ENCODE measurements around the gene PELO. TPM values are rescaled to one million over a fixed set of nuclear protein-coding genes. Genes with fewer than 3 reads are reported as not detected.
A peak's percentile ranks its signal among the peaks of the same experiment; 100 is the strongest.

Gene PELO
- total and polyA plus RNA-seq, 8 donors, result 19.9 to 47.6 (median 24.4) TPM

GRCh38 chr5:52807037-52807436 lies 19.3 kb downstream of the PELO start:
- ATAC-seq (no peak), DNase-seq (no peak)
- no peaks in the 10 kb centered on the region for H3K27me3 ChIP-seq
- no peak for TF ChIP-seq CTCF (IDR thresholded peaks at IDR 0.05)
- H3K36me3 ChIP-seq, result peaks cover 0 to 11% of the 10 kb centered on the region in 2 donors
- intact Hi-C loops (cut with DNase I), result loop anchor here in 1 of 2 donors (10.0 kb wide), 1 partner anchor 88 kb away; no protein-coding TSS in a partner anchor
- no peaks in the 10 kb centered on the region for H3K9me3 ChIP-seq
- H3K27ac ChIP-seq, result no peak overlapping the region
- H3K4me3 ChIP-seq, result no peak overlapping the region
- H3K4me1 ChIP-seq, result peaks cover 31 to 90% of the 10 kb centered on the region in 2 donors

GRCh38 chr5:52807723-52808122 lies 20.0 kb downstream of the PELO start:
- Histone ChIP-seq H3K36me3 (peaks cover 0 to 7% of the 10 kb centered on the region in 2 donors), H3K4me1 (peaks cover 26 to 83% of the 10 kb centered on the region in 2 donors), H3K27me3 (no peaks in the 10 kb centered on the region), H3K4me3 (no peak overlapping the region), H3K27ac (peak overlapping the region; percentile 9 to 34), H3K9me3 (no peaks in the 10 kb centered on the region)
- intact Hi-C loops (cut with DNase I), result loop anchor here in 1 of 2 donors (10.0 kb wide), 1 partner anchor 87 kb away; no protein-coding TSS in a partner anchor
- DNase-seq (no peak), ATAC-seq (peak; percentile 28)
- TF ChIP-seq CTCF (IDR thresholded peaks at IDR 0.05), result no peak

- Histone ChIP-seq H3K9me3 (no peaks in the 10 kb centered on the region), H3K4me1 (peaks cover 25 to 76% of the 10 kb centered on the region in 2 donors), H3K27me3 (no peaks in the 10 kb centered on the region), H3K36me3 (peaks cover 0 to 7% of the 10 kb centered on the region in 2 donors), H3K27ac (peak overlapping the region; percentile 34 to 38), H3K4me3 (no peak overlapping the region)
- ATAC-seq (peak; percentile 49), DNase-seq (no peak)
- intact Hi-C loops (cut with DNase I), result loop anchor here in 1 of 2 donors (10.0 kb wide), 1 partner anchor 86 kb away; no protein-coding TSS in a partner anchor
- no peak for TF ChIP-seq CTCF (IDR thresholded peaks at IDR 0.05)
These were observed 20.7 kb downstream of the PELO start for GRCh38 chr5:52808316-52808901.

- intact Hi-C loops (cut with DNase I), result loop anchor here in 1 of 2 donors (10.0 kb wide), 1 partner anchor 85 kb away; no protein-coding TSS in a partner anchor
- Histone ChIP-seq H3K36me3 (no peaks in the 10 kb centered on the region), H3K4me1 (peaks cover 13 to 61% of the 10 kb centered on the region in 2 donors), H3K9me3 (no peaks in the 10 kb centered on the region), H3K27ac (peak overlapping the region; percentile 14 to 79), H3K27me3 (no peaks in the 10 kb centered on the region), H3K4me3 (no peak overlapping the region)
- DNase-seq, result no peak
- ATAC-seq, result peak; percentile 39
- no peak for TF ChIP-seq CTCF (IDR thresholded peaks at IDR 0.05)
These were observed 22.2 kb downstream of the PELO start for GRCh38 chr5:52809884-52810283.

GRCh38 chr5:52810426-52810825 lies 22.7 kb downstream of the PELO start:
- DNase-seq, result no peak
- intact Hi-C loops (cut with DNase I), result no loop called here
- no peak for TF ChIP-seq CTCF (IDR thresholded peaks at IDR 0.05)
- Histone ChIP-seq H3K4me3 (no peak overlapping the region), H3K27ac (peak overlapping the region; percentile 14 to 79), H3K4me1 (peaks cover 12 to 59% of the 10 kb centered on the region in 2 donors), H3K36me3 (no peaks in the 10 kb centered on the region), H3K9me3 (no peaks in the 10 kb centered on the region), H3K27me3 (no peaks in the 10 kb centered on the region)
- ATAC-seq, result no peak

Data from left lung (tissue), 10 donors.